Choroid plexus epithelial cell (primary cell): ENCODE measurements around the gene FAM234B.
"Not testable (repeated sequence)": the region's sequence is repeated elsewhere in the genome, so short reads cannot be mapped to it uniquely, and the experiment has no call there.

Source experiments
- DNase-seq: peaks from one replicate; pipeline ENCODE4 v3.0.0-alpha.2; 2010; ENCODE audit warnings: low read depth
- H3K4me3 ChIP-seq: 2 replicates; pipeline ENCODE4 v1.5.1; 2011; ENCODE audit warnings: low read depth, mild to moderate bottlenecking, control low read depth, low read length, moderate library complexity
- TF ChIP-seq, protein P1 (sequence below): conservative IDR thresholded peaks from 2 replicates; pipeline ENCODE4 v1.5.1; 2011; ENCODE audit warnings: low read depth, mild to moderate bottlenecking, control low read depth, inconsistent platforms, low read length, moderate library complexity

Gene FAM234B

DNA sequence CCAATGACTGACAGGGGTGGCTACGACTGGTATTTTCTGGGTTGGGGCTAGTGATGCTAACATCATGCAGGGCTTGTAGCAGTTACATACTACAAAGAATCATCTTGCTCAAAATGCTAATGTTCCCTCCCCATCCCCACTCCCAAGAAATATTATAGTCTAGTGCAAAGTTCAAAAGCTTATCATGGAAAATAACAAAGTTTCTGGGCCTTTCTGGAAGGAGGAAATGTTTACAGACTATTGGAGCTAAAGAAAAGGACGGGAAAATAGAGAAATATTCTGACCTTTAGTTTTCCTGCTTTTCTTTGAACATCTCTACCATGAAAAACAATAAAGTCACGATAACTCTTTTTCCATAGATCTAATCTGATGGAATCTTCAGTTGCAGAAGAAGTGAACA lies 36.1 kb downstream of the FAM234B start:
- TF ChIP-seq, protein P1, sequence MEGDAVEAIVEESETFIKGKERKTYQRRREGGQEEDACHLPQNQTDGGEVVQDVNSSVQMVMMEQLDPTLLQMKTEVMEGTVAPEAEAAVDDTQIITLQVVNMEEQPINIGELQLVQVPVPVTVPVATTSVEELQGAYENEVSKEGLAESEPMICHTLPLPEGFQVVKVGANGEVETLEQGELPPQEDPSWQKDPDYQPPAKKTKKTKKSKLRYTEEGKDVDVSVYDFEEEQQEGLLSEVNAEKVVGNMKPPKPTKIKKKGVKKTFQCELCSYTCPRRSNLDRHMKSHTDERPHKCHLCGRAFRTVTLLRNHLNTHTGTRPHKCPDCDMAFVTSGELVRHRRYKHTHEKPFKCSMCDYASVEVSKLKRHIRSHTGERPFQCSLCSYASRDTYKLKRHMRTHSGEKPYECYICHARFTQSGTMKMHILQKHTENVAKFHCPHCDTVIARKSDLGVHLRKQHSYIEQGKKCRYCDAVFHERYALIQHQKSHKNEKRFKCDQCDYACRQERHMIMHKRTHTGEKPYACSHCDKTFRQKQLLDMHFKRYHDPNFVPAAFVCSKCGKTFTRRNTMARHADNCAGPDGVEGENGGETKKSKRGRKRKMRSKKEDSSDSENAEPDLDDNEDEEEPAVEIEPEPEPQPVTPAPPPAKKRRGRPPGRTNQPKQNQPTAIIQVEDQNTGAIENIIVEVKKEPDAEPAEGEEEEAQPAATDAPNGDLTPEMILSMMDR, result no peak
- no peak for DNase-seq
- no peak overlapping the region for H3K4me3 ChIP-seq

DNA sequence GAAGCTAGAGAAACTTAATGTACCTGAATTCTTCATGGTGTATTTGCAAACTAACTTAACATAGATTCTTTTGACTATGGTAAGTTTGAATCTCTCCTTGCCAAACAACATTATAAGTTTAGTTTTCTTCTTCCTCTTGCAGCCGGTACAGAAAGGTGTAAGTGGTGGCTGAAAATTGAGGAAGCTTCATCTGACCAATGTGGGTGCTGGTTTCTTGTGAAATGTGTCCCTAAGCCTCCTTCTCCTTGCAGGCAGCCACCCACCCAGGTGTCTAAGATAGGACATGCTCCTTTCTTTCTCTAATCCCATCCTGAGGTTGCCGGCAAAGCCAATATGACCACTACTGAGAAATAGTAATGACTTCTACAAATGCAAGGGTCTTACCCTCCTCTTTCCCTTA lies 38.7 kb downstream of the FAM234B start:
- H3K4me3 ChIP-seq, result no peak overlapping the region
- TF ChIP-seq, protein P1, result no peak
- no peak for DNase-seq

DNA sequence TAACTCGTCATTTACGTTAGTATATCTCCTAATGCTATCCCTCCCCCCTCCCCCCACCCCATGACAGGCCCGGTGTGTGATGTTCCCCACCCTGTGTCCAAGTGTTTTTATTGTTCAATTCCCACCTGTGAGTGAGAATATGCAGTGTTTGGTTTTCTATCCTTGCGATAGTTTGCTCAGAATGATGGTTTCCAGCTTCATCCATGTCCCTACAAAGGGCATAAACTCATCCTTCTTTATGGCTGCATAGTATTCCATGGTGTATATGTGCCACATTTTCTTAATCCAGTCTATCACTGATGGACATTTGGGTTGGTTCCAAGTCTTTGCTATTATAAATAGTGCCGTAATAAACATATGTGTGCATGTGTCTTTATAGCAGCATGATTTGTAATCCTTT lies 39.5 kb downstream of the FAM234B start:
- not testable (repeated sequence) for H3K4me3 ChIP-seq, DNase-seq

DNA sequence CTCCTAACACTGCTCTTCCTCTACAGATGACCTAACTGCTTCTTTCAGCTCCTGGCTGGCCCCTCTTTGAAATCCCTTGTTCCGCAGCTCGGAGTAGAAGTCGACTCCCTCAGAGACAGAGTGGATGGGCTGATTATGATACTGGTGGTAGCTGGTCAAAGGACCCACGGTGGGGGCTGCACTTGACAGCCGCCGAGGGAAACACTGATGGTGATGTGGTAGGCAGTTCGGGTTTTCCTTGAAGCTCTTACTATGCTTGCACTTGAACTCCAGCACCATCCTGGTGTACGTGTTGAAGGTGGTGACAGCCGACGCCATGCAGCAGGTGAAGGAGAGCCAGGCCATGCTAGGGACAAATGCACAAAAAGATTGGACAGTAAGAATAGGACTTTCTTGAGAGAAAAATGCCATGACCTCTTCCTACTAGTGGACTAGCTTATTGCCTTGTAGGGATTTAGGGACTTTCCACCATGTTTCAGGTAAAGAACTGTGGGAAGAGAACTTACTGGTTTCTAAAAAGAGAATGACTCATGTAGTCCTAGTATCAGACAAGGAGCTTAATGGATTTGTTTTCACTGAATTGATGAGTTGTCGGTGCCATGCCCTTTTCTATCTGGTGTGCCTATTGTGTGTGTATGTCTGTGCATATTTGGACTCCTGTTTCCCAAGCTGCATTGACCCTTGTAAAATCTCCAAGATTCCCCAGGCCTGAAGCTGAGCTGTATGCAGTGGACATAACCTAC lies 40.9 kb downstream of the FAM234B start:
- no peak overlapping the region for H3K4me3 ChIP-seq
- DNase-seq, result no peak
- TF ChIP-seq, protein P1, result no peak

DNA sequence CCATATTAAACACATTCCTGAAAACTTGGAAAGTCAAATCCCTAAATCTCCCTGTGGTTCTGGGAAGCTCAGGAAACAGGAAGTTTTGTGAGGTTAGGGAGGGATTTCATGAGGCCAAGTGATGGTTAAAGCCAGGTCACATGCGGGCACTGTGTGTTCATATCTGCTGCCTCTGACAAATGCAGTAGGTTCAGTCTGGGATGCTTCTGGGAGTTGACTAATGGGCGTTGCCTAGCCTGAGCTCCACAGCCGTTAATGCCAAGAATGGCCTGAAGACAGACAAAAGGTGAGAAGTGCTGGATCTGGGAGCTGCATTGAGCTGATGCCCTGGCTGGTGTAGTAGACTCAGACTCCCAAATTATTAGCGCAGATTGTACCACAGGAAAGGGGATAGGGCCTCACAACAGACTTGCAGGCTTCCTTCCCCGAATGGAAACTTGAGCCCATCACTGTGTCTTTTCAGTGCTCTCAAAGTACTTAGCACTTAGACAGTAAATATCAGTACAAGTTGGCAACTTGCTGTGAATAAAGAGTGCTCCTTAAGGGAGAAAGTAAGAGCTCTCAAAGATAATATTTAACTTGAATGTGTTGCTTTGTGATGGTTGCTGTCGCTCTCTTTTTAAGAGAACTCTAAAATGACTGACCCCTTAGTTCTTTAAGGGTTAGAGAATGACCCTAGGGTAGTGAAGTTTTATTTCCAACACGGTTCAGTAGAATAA lies 41.9 kb downstream of the FAM234B start:
- DNase-seq, result no peak
- no peak overlapping the region for H3K4me3 ChIP-seq
- TF ChIP-seq, protein P1, result no peak

DNA sequence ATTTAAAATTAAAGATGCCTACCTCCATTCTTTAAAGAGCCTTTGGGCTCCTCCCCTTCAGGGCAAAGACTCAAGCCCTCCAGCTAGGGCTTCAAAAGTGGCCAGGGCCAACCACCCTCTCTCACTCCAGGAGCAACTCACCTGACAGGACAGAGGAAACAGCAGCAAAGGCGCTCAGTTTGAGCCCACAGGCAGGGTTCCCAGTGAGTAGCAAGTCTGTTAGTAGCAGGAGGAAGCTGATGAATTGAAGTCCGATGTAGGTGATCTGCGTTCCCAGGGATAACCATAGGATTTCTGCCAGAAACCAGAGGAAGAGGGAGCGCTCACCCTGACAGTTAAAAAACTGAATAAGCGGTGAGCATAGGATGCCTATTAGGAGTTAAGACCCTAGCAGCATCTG lies 43.6 kb downstream of the FAM234B start:
- TF ChIP-seq, protein P1, result no peak
- H3K4me3 ChIP-seq, result no peak overlapping the region

DNA sequence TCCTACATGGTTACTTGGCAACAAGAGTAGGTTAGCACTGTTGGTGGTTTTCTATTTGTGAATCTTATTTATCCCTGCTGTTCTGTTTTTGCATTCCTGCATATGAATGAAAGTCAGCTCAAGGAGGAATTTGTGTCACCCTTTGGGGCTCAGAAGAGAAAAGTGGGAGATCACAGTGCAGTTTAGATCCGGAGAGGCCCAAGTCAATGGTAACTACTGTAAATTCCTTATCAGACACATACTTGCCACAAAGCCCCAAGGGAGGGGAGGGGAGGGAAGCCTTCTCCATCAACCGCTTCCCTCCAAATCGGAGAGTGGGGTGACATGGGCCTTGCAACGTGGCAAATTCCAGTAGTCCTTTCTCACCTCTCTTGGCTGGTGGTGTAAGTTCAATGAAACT lies 44.3 kb downstream of the FAM234B start:
- H3K4me3 ChIP-seq, result no peak overlapping the region
- DNase-seq, result no peak

More for the DNA sequence above, 43.6 kb downstream of the FAM234B start:
- DNase-seq, result no peak

More for the DNA sequence above, 44.3 kb downstream of the FAM234B start:
- TF ChIP-seq, protein P1, result no peak
